ENCODE data around the gene PGA3. TPM values are rescaled to one million over a fixed set of nuclear protein-coding genes. Genes with fewer than 3 reads are reported as not detected.
"Not testable (repeated sequence)": the region's sequence is repeated elsewhere in the genome, so short reads cannot be mapped to it uniquely, and the experiment has no call there.

The PGA3 gene
- polyA plus RNA-seq (2012; ENCODE audit: insufficient read depth, insufficient read length, low read depth): not detected

GRCh38 chr11:61202950-61203746 is at the start of gene PGA3:
TSS of gene PGA3 (plus strand) at chr11:61203515. CDS start at chr11:61203565, 50 bp downstream.
- H3K9me3 ChIP-seq; H3K4me3 ChIP-seq (ENCODE audit: low read depth, low read length); DNase-seq; H3K4me1 ChIP-seq; H3K36me3 ChIP-seq; H3K27me3 ChIP-seq: not testable (repeated sequence)

GRCh38 chr11:61153593-61154095 is 49.7 kb upstream of the PGA3 start:
- TF ChIP-seq CTCF (IDR thresholded peaks at IDR 0.05; ENCODE audit: low read depth, low read length): no peak
- H3K4me3 ChIP-seq (ENCODE audit: low read depth, low read length): no peak overlapping the region

GRCh38 chr11:61154528-61154927 is 48.8 kb upstream of the PGA3 start:
- DNase-seq: no peak
- no peaks in the 10 kb centered on the region for H3K9me3 ChIP-seq
- no peaks in the 10 kb centered on the region for H3K4me1 ChIP-seq
- H3K27me3 ChIP-seq: no peaks in the 10 kb centered on the region
- H3K36me3 ChIP-seq: no peaks in the 10 kb centered on the region
- TF ChIP-seq CTCF (IDR thresholded peaks at IDR 0.05; ENCODE audit: low read depth, low read length): no peak
- H3K4me3 ChIP-seq (ENCODE audit: low read depth, low read length): no peak overlapping the region

More at GRCh38 chr11:61153593-61154095, 49.7 kb upstream of the PGA3 start:
- no peaks in the 10 kb centered on the region for H3K4me1 ChIP-seq
- no peaks in the 10 kb centered on the region for H3K36me3 ChIP-seq
- H3K27me3 ChIP-seq: no peaks in the 10 kb centered on the region
- no peak for DNase-seq
- no peaks in the 10 kb centered on the region for H3K9me3 ChIP-seq

DNA sequence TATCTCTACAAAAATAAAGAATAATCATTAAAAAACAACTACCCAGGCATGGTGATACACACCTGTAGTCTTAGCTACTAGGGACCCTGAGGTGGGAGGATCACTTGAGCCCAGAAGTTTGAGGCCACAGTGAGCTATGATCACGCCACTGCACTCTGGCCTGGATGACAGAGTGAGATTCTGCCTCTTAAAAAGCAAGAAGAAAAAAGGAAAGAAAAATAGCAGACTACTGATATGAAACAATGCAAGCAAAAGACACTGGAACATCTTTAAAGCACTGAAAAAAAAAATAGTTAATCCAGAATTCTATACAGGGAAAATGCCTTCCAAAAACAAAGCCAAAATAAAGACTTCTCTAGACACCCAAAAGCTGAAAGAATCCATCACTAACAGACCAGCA is 48.0 kb upstream of the PGA3 start:
- Histone ChIP-seq H3K27me3 (no peaks in the 10 kb centered on the region), H3K4me1 (no peaks in the 10 kb centered on the region), H3K4me3 (ENCODE audit: low read depth, low read length) (no peak overlapping the region), H3K9me3 (no peaks in the 10 kb centered on the region), H3K36me3 (no peaks in the 10 kb centered on the region)
- DNase-seq: no peak
- no peak for TF ChIP-seq CTCF (IDR thresholded peaks at IDR 0.05; ENCODE audit: low read depth, low read length)

- no peak for TF ChIP-seq CTCF (IDR thresholded peaks at IDR 0.05; ENCODE audit: low read depth, low read length)
- Histone ChIP-seq H3K9me3 (no peaks in the 10 kb centered on the region), H3K27me3 (no peaks in the 10 kb centered on the region), H3K36me3 (no peaks in the 10 kb centered on the region), H3K4me1 (no peaks in the 10 kb centered on the region), H3K4me3 (ENCODE audit: low read depth, low read length) (no peak overlapping the region)
- no peak for DNase-seq
These were observed 47.6 kb upstream of the PGA3 start for GRCh38 chr11:61155741-61156140.

DNA sequence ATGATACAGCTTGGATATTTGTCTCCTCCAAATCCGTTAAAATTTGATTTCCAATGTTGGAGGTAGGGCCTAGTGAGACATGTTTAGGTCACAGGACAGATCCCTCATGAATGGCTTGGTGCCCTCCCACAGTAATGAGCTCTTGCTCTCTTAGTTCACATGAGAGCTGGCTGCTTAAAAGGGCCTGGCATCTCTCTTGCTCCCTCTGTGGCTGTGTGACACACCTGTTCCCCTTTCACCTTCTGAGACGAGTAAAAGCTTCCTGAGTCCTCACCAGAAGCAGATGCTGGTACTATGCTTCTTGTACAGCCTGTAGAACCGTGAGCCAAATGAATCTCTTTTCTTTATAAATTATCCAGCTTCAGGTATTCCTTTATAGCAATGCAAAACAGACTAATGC is 45.6 kb upstream of the PGA3 start:
- Histone ChIP-seq H3K9me3 (no peaks in the 10 kb centered on the region), H3K4me1 (no peaks in the 10 kb centered on the region), H3K4me3 (ENCODE audit: low read depth, low read length) (no peak overlapping the region), H3K27me3 (no peaks in the 10 kb centered on the region), H3K36me3 (no peaks in the 10 kb centered on the region)
- TF ChIP-seq CTCF (IDR thresholded peaks at IDR 0.05; ENCODE audit: low read depth, low read length): no peak
- no peak for DNase-seq

Data from BE2C (cell line).